ENCODE results near the gene PTPRK.

GRCh38 chr6:128290221-128290620 lies 230.2 kb downstream of the PTPRK start:
- no peak for TF ChIP-seq POLR2A (IDR thresholded peaks at IDR 0.05; ENCODE audit: low read depth, low read length)
- no peak for TF ChIP-seq POLR2AphosphoS5 (IDR thresholded peaks at IDR 0.05; ENCODE audit: low read depth, low read length)
- TF ChIP-seq TAF1 (IDR thresholded peaks at IDR 0.05; ENCODE audit: low read depth, low read length), result no peak
- no peak for TF ChIP-seq PAX5 (IDR thresholded peaks at IDR 0.05; ENCODE audit: insufficient read depth, low read length, severe bottlenecking)
- TF ChIP-seq SPI1 (IDR thresholded peaks at IDR 0.05; ENCODE audit: low read depth, low read length), result no peak

Data from GM12891 (cell line).